Vagina (tissue), 2 donors: ENCODE data around the gene HBP1. TPM values are rescaled to one million over a fixed set of nuclear protein-coding genes. Genes with fewer than 3 reads are reported as not detected.
"Not testable (repeated sequence)": the region's sequence is repeated elsewhere in the genome, so short reads cannot be mapped to it uniquely, and the experiment has no call there.

Experiments used
- DNase-seq, 2 donors: peaks; one replicate each; pipeline ENCODE4 v3.0.0-alpha.2; 2017; ENCODE audit errors: extremely low spot score in 2 of 2
- H3K27ac ChIP-seq: fragments of 200-600 bp; sonication (generic); one replicate; pipeline ENCODE4 v1.5.1; 2019
- H3K27me3 ChIP-seq: fragments of 200-600 bp; sonication (generic); one replicate; pipeline ENCODE4 v1.5.1; 2019
- H3K36me3 ChIP-seq, 2 donors: fragments of 200-600 bp; sonication (generic); one replicate each; pipeline ENCODE4 v1.5.1; 2017 to 2019
- H3K4me1 ChIP-seq: fragments of 200-600 bp; sonication (generic); one replicate; pipeline ENCODE4 v1.5.1; 2019
- H3K4me3 ChIP-seq, 2 donors: fragments of 200-600 bp; sonication (generic); 1 replicate in 1 of 2; 2 replicates in 1 of 2; pipeline ENCODE4 v1.5.1; 2016 to 2019
- H3K9me3 ChIP-seq: fragments of 200-600 bp; sonication (generic); one replicate; pipeline ENCODE4 v1.5.1; 2019
- CTCF ChIP-seq, 3 experiments: fragments of 450-650 bp in 2 of 3; fragments of 200-600 bp in 1 of 3; sonication (generic) in 1 of 3; IDR thresholded peaks; one replicate each; pipeline ENCODE4 v1.5.1; 2017 to 2019; ENCODE audit warnings: antibody characterized with exemption in 3 of 3, mild to moderate bottlenecking in 2 of 3, moderate library complexity in 2 of 3
- POLR2A ChIP-seq, 2 donors: fragments of 450-650 bp; IDR thresholded peaks; one replicate each; pipeline ENCODE4 v1.6.1; 2017; ENCODE audit warnings: antibody characterized with exemption in 2 of 2, mild to moderate bottlenecking in 2 of 2, moderate library complexity in 2 of 2
- POLR2AphosphoS5 ChIP-seq, 2 donors: sonication (generic); formaldehyde crosslinking; IDR thresholded peaks; one replicate each; pipeline ENCODE4 v1.9.0; 2017; ENCODE audit warnings: antibody characterized with exemption in 2 of 2, mild to moderate bottlenecking in 2 of 2, low read depth in 1 of 2; ENCODE audit not compliant: insufficient read depth in 1 of 2
- intact Hi-C: fragments of 100-400 bp; cut with DNase I; formaldehyde crosslinking; loops from one replicate; pipeline ENCODE4 v1.15.1; 2023
- total RNA-seq: library from RNA; depleted of rRNA; stranded (reverse); fragments of >200 nt; gene quantifications from one replicate; pipeline ENCODE4 v1.2.3, GENCODE V29; 2016

Gene HBP1
- total RNA-seq, 1 donor from 2014 or later = 91.3 TPM

GRCh38 chr7:107151538-107151937 lies 17.3 kb upstream of the HBP1 start:
- TF ChIP-seq POLR2AphosphoS5 (IDR thresholded peaks at IDR 0.05; ENCODE audit: insufficient read depth in 1 of 2, low read depth in 1 of 2) (no peak), POLR2A (IDR thresholded peaks at IDR 0.05) (no peak), CTCF (IDR thresholded peaks at IDR 0.05) (no peak)
- Histone ChIP-seq H3K27ac (no peak overlapping the region), H3K27me3 (no peaks in the 10 kb centered on the region), H3K4me1 (peaks cover 7% of the 10 kb centered on the region), H3K9me3 (no peaks in the 10 kb centered on the region), H3K4me3 (no peak overlapping the region), H3K36me3 (no peaks in the 10 kb centered on the region)
- no peak for DNase-seq
- intact Hi-C loops = loop anchor here (10.0 kb wide), 1 partner anchor 197 kb away; no protein-coding TSS in a partner anchor

- DNase-seq = no peak
- TF ChIP-seq CTCF (IDR thresholded peaks at IDR 0.05) = no peak
- TF ChIP-seq POLR2A (IDR thresholded peaks at IDR 0.05) = no peak
- no peak for TF ChIP-seq POLR2AphosphoS5 (IDR thresholded peaks at IDR 0.05; ENCODE audit: insufficient read depth in 1 of 2, low read depth in 1 of 2)
- no peak overlapping the region for H3K4me3 ChIP-seq
- H3K27ac ChIP-seq = no peak overlapping the region
- peaks cover 7% of the 10 kb centered on the region for H3K4me1 ChIP-seq
- H3K9me3 ChIP-seq = no peaks in the 10 kb centered on the region
- H3K27me3 ChIP-seq = no peaks in the 10 kb centered on the region
- intact Hi-C loops = loop anchor here (10.0 kb wide), 1 partner anchor 197 kb away; no protein-coding TSS in a partner anchor
- no peaks in the 10 kb centered on the region for H3K36me3 ChIP-seq
Measured at GRCh38 chr7:107152011-107152410, 16.8 kb upstream of the HBP1 start.

- Histone ChIP-seq H3K9me3 (no peaks in the 10 kb centered on the region), H3K36me3 (no peaks in the 10 kb centered on the region), H3K27me3 (no peaks in the 10 kb centered on the region), H3K4me3 (no peak overlapping the region), H3K27ac (no peak overlapping the region), H3K4me1 (no peaks in the 10 kb centered on the region)
- intact Hi-C loops = loop anchor here (10.0 kb wide), 1 partner anchor 200 kb away; no protein-coding TSS in a partner anchor
- TF ChIP-seq POLR2A (IDR thresholded peaks at IDR 0.05) = no peak
- TF ChIP-seq CTCF (IDR thresholded peaks at IDR 0.05) = no peak
- no peak for TF ChIP-seq POLR2AphosphoS5 (IDR thresholded peaks at IDR 0.05; ENCODE audit: insufficient read depth in 1 of 2, low read depth in 1 of 2)
- no peak for DNase-seq
Measured at GRCh38 chr7:107154826-107155225, 14.0 kb upstream of the HBP1 start.

- intact Hi-C loops = loop anchor here (10.0 kb wide), 1 partner anchor 201 kb away; no protein-coding TSS in a partner anchor
Measured at GRCh38 chr7:107155726-107156125, 13.1 kb upstream of the HBP1 start.

GRCh38 chr7:107157091-107157490 lies 11.7 kb upstream of the HBP1 start:
- Histone ChIP-seq H3K36me3 (no peaks in the 10 kb centered on the region), H3K27me3 (no peaks in the 10 kb centered on the region), H3K27ac (no peak overlapping the region), H3K9me3 (no peaks in the 10 kb centered on the region), H3K4me1 (no peaks in the 10 kb centered on the region), H3K4me3 (no peak overlapping the region)
- intact Hi-C loops = loop anchor here (10.0 kb wide), 1 partner anchor 202 kb away; no protein-coding TSS in a partner anchor
- no peak for DNase-seq
- TF ChIP-seq CTCF (IDR thresholded peaks at IDR 0.05) = no peak
- no peak for TF ChIP-seq POLR2AphosphoS5 (IDR thresholded peaks at IDR 0.05; ENCODE audit: insufficient read depth in 1 of 2, low read depth in 1 of 2)
- no peak for TF ChIP-seq POLR2A (IDR thresholded peaks at IDR 0.05)

More at GRCh38 chr7:107155726-107156125, 13.1 kb upstream of the HBP1 start:
- not testable (repeated sequence) for H3K27ac ChIP-seq, DNase-seq, H3K27me3 ChIP-seq, H3K36me3 ChIP-seq, H3K4me1 ChIP-seq, H3K4me3 ChIP-seq, H3K9me3 ChIP-seq
